K562 (cell line): Measurements from ENCODE around the gene AP3B2. TPM values are rescaled to one million over a fixed set of nuclear protein-coding genes. Genes with fewer than 3 reads are reported as not detected.

Source experiments
- ATF7 ChIP-seq: fragments of 450-650 bp; IDR thresholded peaks from 2 replicates; pipeline ENCODE4 v1.7.1; 2014; ENCODE audit warnings: mild to moderate bottlenecking, moderate library complexity
- CCAR2 ChIP-seq: fragments of 200-400 bp; formaldehyde crosslinking; IDR thresholded peaks from 2 replicates; pipeline ENCODE4 v1.6.1; 2017; ENCODE audit warnings: mild to moderate bottlenecking, low read depth, low read length
- CREBBP ChIP-seq: IDR thresholded peaks from one replicate; pipeline ENCODE4 v1.6.1; 2012; ENCODE audit warnings: low read depth, mild to moderate bottlenecking, control low read depth, inconsistent platforms, low read length
- ERF ChIP-seq: fragments of 450-650 bp; formaldehyde crosslinking; IDR thresholded peaks from 2 replicates; pipeline ENCODE4 v1.4.0; 2020; ENCODE audit warnings: mild to moderate bottlenecking, mixed read lengths
- FOXA3 ChIP-seq, 2 experiments: fragments of 450-650 bp in 1 of 2; sonication (generic) in 1 of 2; formaldehyde crosslinking; IDR thresholded peaks in 1 of 2; conservative IDR thresholded peaks in 1 of 2; 2 replicates each; pipeline versions ENCODE4 v1.4.0 to v1.8.0; 2020 to 2022; ENCODE audit warnings: mild to moderate bottlenecking in 2 of 2, missing genetic modification reagents in 1 of 2
- HMGN3 ChIP-seq: IDR thresholded peaks from 2 replicates; pipeline ENCODE4 v1.6.1; 2011; ENCODE audit warnings: borderline replicate concordance, low read depth, mild to moderate bottlenecking, mixed read lengths, low read length; ENCODE audit not compliant: insufficient read length; ENCODE audit errors: extremely low read depth
- HNRNPUL1 ChIP-seq: fragments of 200-400 bp; formaldehyde crosslinking; IDR thresholded peaks from 2 replicates; pipeline ENCODE4 v1.6.1; 2017; ENCODE audit warnings: low read length
- NFYB ChIP-seq: IDR thresholded peaks from 2 replicates; pipeline ENCODE4 v1.6.1; 2011; ENCODE audit warnings: mild to moderate bottlenecking, moderate library complexity; ENCODE audit not compliant: insufficient read length; ENCODE audit errors: extremely low read depth
- RCOR1 ChIP-seq, 2 experiments: IDR thresholded peaks; 2 replicates each; pipeline ENCODE4 v1.6.1; 2012; ENCODE audit warnings: low read depth in 2 of 2, low read length in 2 of 2, borderline replicate concordance in 1 of 2, improper control_type of control experiment in 1 of 2
- SMARCA4 ChIP-seq: fragments of 450-650 bp; IDR thresholded peaks from 2 replicates; pipeline ENCODE4 v1.6.1; 2016
- SMARCC2 ChIP-seq: fragments of 450-650 bp; IDR thresholded peaks from 2 replicates; pipeline ENCODE4 v1.6.1; 2017; ENCODE audit warnings: antibody characterized with exemption, moderate library complexity, mild to moderate bottlenecking, low read depth
- SREBF2 ChIP-seq: sonication (generic); formaldehyde crosslinking; IDR thresholded peaks from 2 replicates; pipeline ENCODE4 v1.4.0; 2020; ENCODE audit warnings: mild to moderate bottlenecking, missing genetic modification reagents
- STAG1 ChIP-seq: sonication (generic); formaldehyde crosslinking; IDR thresholded peaks from 2 replicates; pipeline ENCODE4 v1.5.0; 2020; ENCODE audit warnings: missing genetic modification reagents, borderline replicate concordance
- TEAD4 ChIP-seq, 2 experiments: sonication (generic) in 1 of 2; formaldehyde crosslinking in 1 of 2; IDR thresholded peaks; 2 replicates each; pipeline versions ENCODE4 v1.6.1 to v1.8.0; 2012 to 2022; ENCODE audit warnings: borderline replicate concordance in 1 of 2, inconsistent platforms in 1 of 2, low read length in 1 of 2, mild to moderate bottlenecking in 1 of 2, missing genetic modification reagents in 1 of 2
- TFAM ChIP-seq: fragments of 250-450 bp; sonication (Bioruptor Pico); conservative IDR thresholded peaks from 2 replicates; pipeline ENCODE4 v1.5.0; 2021; ENCODE audit warnings: mild to moderate bottlenecking, moderate library complexity
- U2AF2 ChIP-seq: fragments of 200-400 bp; formaldehyde crosslinking; optimal IDR thresholded peaks from 2 replicates; pipeline ENCODE3; 2017; ENCODE audit warnings: low read depth, mild to moderate bottlenecking, low read length
- ZBTB1 ChIP-seq: sonication (generic); formaldehyde crosslinking; IDR thresholded peaks from 2 replicates; pipeline ENCODE4 v1.8.1; 2023; ENCODE audit warnings: missing genetic modification reagents, low read depth, mild to moderate bottlenecking, borderline replicate concordance
- polyA plus RNA-seq, 8 experiments: library from polyadenylated mRNA; depleted of rRNA in 4 of 8; stranded (reverse) in 5 of 8; unstranded in 3 of 8; fragments of >200 nt; fragmentation: Nextera tagmentation in 2 of 8; fragmentation: Illumina TruSeq in 1 of 8; extraction: Ambion mirVana in 2 of 8; extraction: Trizol in 1 of 8; gene quantifications; 2 replicates each; pipeline versions ENCODE4 v1.2.1 to v1.2.3, GENCODE V29; 2011 to 2014; ENCODE audit warnings: inconsistent platforms in 1 of 8, missing spikeins in 1 of 8
- total RNA-seq, 7 experiments: library from RNA; depleted of rRNA in 6 of 7; stranded (reverse); fragments of >200 nt in 6 of 7; fragmentation: Illumina TruSeq in 2 of 7; extraction: Trizol in 2 of 7; gene quantifications; 2 replicates each; pipeline versions ENCODE4 v1.2.1 to v1.2.3, GENCODE V29; 2011 to 2021; ENCODE audit warnings: low replicate concordance in 1 of 7
- TF ChIP-seq, protein P1 (sequence below), 2 experiments: IDR thresholded peaks; 2 replicates each; pipeline ENCODE4 v1.6.1; 2012; ENCODE audit warnings: improper control_type of control experiment in 2 of 2, low read depth in 2 of 2, low read length in 2 of 2, borderline replicate concordance in 1 of 2
- TF ChIP-seq, protein P2 (sequence below): fragments of 450-650 bp; formaldehyde crosslinking; IDR thresholded peaks from 2 replicates; pipeline ENCODE4 v1.4.0; 2020; ENCODE audit warnings: mild to moderate bottlenecking, moderate library complexity
- TF ChIP-seq, protein P3 (sequence below): fragments of 450-650 bp; IDR thresholded peaks from 2 replicates; pipeline ENCODE4 v1.6.1; 2016
- TF ChIP-seq, protein P4 (sequence below): fragments of 250-450 bp; sonication (Bioruptor Pico); IDR thresholded peaks from 2 replicates; pipeline ENCODE4 v1.5.0; 2021

Gene AP3B2
- total and polyA plus RNA-seq, 9 of the 15 experiments (the other 6 are each of a cell fraction or from before 2014, with no cell fraction given), result 0.03 to 0.15 (median 0.10) TPM; not detected in 2

DNA sequence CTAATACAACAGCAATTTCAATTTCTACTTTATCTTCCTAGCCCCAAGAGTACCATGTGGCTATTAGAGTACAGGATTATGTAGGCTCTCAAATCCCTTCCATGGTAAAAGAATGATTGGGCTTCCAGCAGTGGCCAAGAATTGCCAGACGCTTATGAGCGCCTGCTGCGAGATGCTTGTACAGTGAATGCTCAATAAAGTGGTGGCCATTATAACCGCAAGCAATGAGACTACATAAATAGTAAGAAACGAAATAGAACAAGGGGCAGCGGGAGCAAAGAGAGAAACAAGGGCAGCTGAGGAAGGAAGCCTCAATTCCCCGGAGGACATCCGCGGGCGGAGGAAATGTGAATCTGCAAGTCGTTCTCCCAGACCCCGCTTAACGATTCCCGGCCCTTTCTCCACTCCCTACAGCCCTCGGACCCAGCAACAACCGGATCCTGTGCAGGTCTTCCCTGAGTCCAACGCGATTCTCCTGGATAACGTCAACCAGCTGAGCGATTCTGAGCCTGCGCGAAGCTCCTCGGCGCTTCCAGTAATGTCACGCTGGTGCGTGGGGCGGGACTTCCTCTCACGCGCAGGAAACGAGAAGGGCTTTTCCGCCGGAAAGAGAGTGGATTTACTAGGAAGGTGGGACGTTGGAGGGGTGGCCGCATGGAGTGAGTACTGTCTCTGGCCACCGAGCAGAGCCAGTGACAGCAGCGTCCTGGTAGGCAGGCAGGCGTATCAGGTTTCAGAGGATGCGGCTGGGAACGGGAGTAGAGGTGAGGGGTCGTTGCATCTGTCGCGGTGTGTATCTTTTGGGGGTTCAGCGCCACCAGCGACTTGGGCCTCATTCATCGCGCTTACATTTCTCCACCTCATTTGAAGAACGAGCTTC, 40.5 kb upstream of the AP3B2 start (continued):
- TF ChIP-seq, protein P1, sequence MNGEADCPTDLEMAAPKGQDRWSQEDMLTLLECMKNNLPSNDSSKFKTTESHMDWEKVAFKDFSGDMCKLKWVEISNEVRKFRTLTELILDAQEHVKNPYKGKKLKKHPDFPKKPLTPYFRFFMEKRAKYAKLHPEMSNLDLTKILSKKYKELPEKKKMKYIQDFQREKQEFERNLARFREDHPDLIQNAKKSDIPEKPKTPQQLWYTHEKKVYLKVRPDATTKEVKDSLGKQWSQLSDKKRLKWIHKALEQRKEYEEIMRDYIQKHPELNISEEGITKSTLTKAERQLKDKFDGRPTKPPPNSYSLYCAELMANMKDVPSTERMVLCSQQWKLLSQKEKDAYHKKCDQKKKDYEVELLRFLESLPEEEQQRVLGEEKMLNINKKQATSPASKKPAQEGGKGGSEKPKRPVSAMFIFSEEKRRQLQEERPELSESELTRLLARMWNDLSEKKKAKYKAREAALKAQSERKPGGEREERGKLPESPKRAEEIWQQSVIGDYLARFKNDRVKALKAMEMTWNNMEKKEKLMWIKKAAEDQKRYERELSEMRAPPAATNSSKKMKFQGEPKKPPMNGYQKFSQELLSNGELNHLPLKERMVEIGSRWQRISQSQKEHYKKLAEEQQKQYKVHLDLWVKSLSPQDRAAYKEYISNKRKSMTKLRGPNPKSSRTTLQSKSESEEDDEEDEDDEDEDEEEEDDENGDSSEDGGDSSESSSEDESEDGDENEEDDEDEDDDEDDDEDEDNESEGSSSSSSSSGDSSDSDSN (IDR thresholded peaks at IDR 0.05; ENCODE audit: borderline replicate concordance in 1 of 2, low read depth in 2 of 2, low read length in 2 of 2), result peak in 1 of 2 experiments; percentile 51; a peak in 1 of 4 replicates
- TF ChIP-seq CCAR2, result no peak
- no peak for TF ChIP-seq STAG1
- peak; percentile 54 for TF ChIP-seq TEAD4 (IDR thresholded peaks at IDR 0.05; ENCODE audit: low read length)
- TF ChIP-seq TEAD4 (CRISPR knock-in tag; IDR thresholded peaks at IDR 0.05; ENCODE audit: borderline replicate concordance), result no peak
- no peak for TF ChIP-seq TFAM (CRISPR knock-in tag)
- no peak for TF ChIP-seq FOXA3 (CRISPR knock-in tag; conservative IDR thresholded peaks at IDR 0.05 in 1 of 2, IDR thresholded peaks at IDR 0.05 in 1 of 2)
- no peak for TF ChIP-seq SMARCA4
- TF ChIP-seq, protein P2, sequence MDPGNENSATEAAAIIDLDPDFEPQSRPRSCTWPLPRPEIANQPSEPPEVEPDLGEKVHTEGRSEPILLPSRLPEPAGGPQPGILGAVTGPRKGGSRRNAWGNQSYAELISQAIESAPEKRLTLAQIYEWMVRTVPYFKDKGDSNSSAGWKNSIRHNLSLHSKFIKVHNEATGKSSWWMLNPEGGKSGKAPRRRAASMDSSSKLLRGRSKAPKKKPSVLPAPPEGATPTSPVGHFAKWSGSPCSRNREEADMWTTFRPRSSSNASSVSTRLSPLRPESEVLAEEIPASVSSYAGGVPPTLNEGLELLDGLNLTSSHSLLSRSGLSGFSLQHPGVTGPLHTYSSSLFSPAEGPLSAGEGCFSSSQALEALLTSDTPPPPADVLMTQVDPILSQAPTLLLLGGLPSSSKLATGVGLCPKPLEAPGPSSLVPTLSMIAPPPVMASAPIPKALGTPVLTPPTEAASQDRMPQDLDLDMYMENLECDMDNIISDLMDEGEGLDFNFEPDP (CRISPR knock-in tag), result no peak
- TF ChIP-seq ERF (CRISPR knock-in tag), result peak; percentile 31; the same call in 1 of the 2 replicates
- TF ChIP-seq HMGN3, result peak; percentile 18
- peak; percentile 10 for TF ChIP-seq NFYB
- no peak for TF ChIP-seq ZBTB1
- no peak for TF ChIP-seq HNRNPUL1
- no peak for TF ChIP-seq SREBF2 (CRISPR knock-in tag)
- peak in 1 of 2 experiments; percentile 55; a peak in 1 of 4 replicates for TF ChIP-seq RCOR1 (IDR thresholded peaks at IDR 0.05; ENCODE audit: borderline replicate concordance in 1 of 2, low read depth in 2 of 2, low read length in 2 of 2)
- TF ChIP-seq, protein P3, sequence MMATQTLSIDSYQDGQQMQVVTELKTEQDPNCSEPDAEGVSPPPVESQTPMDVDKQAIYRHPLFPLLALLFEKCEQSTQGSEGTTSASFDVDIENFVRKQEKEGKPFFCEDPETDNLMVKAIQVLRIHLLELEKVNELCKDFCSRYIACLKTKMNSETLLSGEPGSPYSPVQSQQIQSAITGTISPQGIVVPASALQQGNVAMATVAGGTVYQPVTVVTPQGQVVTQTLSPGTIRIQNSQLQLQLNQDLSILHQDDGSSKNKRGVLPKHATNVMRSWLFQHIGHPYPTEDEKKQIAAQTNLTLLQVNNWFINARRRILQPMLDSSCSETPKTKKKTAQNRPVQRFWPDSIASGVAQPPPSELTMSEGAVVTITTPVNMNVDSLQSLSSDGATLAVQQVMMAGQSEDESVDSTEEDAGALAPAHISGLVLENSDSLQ, result peak; percentile 85
- no peak for TF ChIP-seq CREBBP
- no peak for TF ChIP-seq SMARCC2
- no peak for TF ChIP-seq U2AF2
- TF ChIP-seq ATF7, result peak; percentile 88
- TF ChIP-seq, protein P4, sequence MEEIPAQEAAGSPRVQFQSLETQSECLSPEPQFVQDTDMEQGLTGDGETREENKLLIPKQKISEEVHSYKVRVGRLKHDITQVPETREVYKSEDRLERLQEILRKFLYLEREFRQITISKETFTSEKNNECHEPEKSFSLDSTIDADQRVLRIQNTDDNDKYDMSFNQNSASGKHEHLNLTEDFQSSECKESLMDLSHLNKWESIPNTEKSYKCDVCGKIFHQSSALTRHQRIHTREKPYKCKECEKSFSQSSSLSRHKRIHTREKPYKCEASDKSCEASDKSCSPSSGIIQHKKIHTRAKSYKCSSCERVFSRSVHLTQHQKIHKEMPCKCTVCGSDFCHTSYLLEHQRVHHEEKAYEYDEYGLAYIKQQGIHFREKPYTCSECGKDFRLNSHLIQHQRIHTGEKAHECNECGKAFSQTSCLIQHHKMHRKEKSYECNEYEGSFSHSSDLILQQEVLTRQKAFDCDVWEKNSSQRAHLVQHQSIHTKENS (CRISPR knock-in tag), result no peak
